H54 (cell line): ENCODE data around the gene ZNF277.

Experiments used
- DNase-seq: peaks from one replicate; pipeline ENCODE4 v3.0.0; 2011; ENCODE audit warnings: low spot score, mixed read lengths; ENCODE audit not compliant: insufficient read length
- FAIRE-seq: peaks from 3 replicates; lab custom pipeline; 2011; peaks lifted over from hg19 to GRCh38; lab: Jason Lieb, UNC
- POLR2A ChIP-seq: IDR thresholded peaks from 2 replicates; pipeline ENCODE4 v1.6.1; 2011; ENCODE audit warnings: low read depth, mild to moderate bottlenecking, low read length

Gene ZNF277

GRCh38 chr7:112174192-112174591 is 32.3 kb upstream of the ZNF277 start:
- FAIRE-seq: no peak
- DNase-seq: no peak
- no peak for TF ChIP-seq POLR2A

- no peak for FAIRE-seq
- DNase-seq: no peak
- TF ChIP-seq POLR2A: no peak
These were observed 30.3 kb upstream of the ZNF277 start for GRCh38 chr7:112176241-112176640.

GRCh38 chr7:112176693-112177415 is 29.6 kb upstream of the ZNF277 start:
- no peak for FAIRE-seq
- DNase-seq: no peak
- TF ChIP-seq POLR2A: no peak

GRCh38 chr7:112180223-112180622 is 26.3 kb upstream of the ZNF277 start:
- DNase-seq (no peak), FAIRE-seq (no peak)
- no peak for TF ChIP-seq POLR2A

DNA sequence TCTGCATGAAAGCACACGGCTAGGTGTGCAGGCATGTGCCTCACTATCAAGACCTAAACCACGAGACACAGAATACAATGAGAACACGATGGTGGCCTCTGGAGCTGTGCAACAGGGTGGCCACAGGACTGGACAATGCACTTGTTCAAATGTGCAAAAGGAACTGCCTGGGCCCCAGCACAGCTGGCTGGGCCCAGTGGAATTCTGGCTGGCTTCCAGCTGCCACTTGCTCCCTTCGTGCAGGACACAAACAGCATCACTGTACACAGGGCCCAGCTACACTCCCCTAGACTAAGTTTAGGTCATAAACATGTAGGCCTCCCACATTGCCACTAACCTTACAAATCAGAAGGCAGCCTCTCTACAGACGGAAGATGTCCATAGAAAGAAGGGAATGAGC is 23.7 kb upstream of the ZNF277 start:
- DNase-seq: no peak
- no peak for TF ChIP-seq POLR2A
- no peak for FAIRE-seq

DNA sequence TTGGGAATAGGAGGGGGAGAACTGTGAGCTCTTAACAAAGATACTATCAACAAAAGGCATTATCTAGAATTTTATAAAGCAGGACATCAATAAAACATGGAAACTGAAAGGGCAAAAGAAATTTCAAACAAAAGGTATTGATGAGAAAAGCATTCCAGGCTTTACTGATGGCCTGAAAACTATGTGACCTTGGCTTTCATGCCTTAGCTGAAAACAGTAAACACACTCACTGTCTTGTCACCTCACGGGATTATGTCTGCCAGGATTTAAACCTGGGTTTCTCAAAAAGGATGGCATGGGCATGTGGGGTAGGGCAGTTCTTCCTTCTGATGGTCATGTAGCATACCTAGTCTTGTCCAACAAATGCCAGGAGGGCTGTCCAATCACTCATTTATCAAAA is 23.2 kb upstream of the ZNF277 start:
- TF ChIP-seq POLR2A: no peak
- DNase-seq: no peak
- no peak for FAIRE-seq

- DNase-seq (no peak), FAIRE-seq (no peak)
- TF ChIP-seq POLR2A: no peak
These were observed 22.0 kb upstream of the ZNF277 start for GRCh38 chr7:112184455-112184854.

- no peak for FAIRE-seq
- DNase-seq: no peak
- no peak for TF ChIP-seq POLR2A
These were observed 21.3 kb upstream of the ZNF277 start for GRCh38 chr7:112185005-112185834.

DNA sequence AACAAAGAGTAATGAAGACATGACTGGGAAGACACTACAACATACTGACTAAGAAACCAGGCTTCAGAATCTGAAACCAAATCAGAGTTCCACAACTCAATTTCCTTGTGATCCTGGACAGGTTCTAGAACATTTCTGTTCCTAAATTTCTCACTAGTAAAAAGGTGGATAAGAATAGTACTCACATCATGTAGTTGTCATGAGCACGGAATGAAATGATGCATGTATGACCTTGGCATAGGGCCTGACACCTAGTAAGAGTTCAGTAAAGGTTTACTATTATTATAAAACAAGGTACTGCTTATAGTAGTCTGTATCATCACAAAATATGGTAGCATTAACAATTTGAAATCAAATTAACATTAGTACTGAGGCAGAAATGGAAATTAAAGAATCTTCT is 20.2 kb upstream of the ZNF277 start:
- no peak for TF ChIP-seq POLR2A

GRCh38 chr7:112188257-112188656 is 18.2 kb upstream of the ZNF277 start:
- DNase-seq (no peak), FAIRE-seq (no peak)
- TF ChIP-seq POLR2A: no peak

More for the DNA sequence above, 20.2 kb upstream of the ZNF277 start:
- no peak for FAIRE-seq
- DNase-seq: no peak

DNA sequence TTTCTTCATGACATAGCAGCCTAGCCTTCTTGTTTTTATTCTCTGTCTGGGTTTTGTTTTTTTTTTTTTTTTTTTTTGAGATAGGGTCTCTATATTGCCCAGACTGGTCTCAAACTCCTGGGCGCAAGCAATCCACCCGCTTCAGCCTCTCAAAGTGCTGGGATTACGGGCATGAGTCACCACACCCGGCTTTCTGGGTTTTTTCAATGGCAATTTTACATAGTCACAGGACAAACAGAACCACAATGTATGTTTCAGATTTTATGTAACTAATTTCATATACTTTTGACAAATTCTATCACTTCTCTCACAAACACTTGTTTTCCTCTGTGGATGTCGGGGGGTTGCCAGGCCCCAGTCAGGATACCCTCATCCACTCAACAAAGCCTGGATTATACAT is 16.8 kb upstream of the ZNF277 start:
- DNase-seq: no peak
- no peak for FAIRE-seq
- no peak for TF ChIP-seq POLR2A

GRCh38 chr7:112190120-112190519 is 16.4 kb upstream of the ZNF277 start:
- no peak for DNase-seq
- TF ChIP-seq POLR2A: no peak
- FAIRE-seq: no peak

DNA sequence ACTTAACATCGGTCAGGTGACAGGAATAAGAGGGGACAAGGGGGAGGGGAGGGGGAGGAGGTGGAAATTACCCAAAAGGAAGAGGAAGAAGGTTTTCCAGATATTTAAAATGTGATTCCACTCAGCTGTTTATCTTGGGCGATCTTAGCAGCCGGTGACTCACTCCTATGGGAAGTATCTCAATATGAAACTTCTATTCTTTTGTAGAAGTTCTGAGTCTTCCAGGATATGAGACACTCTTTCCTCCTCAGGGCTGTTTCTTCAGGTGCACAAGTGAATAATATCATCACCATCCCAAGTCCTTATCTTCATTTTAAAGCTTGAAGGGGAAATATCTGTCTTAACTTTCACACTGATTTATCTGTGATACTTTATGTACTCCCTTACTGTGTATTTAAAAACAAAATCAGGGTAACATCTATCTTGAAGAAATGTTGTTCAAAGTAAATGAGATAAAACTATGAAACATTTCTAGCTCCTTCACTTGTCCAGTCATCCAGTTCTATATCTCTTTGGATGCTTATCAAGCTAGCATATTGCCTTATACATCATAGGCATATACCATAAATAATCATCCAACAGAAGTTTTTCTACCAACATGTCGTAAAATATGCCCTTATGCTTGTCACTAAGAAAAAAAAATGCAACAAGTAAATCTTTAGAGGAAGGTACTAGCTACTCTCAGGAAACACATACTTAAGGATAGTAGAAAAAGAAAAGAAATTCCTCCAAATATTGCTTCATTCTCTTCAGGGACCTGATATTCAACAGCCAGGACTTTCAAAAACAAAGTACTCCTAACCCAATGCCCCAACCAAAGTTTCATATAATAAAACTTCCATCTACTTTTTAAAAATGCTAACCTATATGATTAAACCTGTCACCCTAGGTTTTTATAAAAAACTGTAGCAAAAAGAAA is 14.0 kb upstream of the ZNF277 start:
- peak; percentile 28 for DNase-seq
- FAIRE-seq: peak; percentile 83
- TF ChIP-seq POLR2A: no peak

DNA sequence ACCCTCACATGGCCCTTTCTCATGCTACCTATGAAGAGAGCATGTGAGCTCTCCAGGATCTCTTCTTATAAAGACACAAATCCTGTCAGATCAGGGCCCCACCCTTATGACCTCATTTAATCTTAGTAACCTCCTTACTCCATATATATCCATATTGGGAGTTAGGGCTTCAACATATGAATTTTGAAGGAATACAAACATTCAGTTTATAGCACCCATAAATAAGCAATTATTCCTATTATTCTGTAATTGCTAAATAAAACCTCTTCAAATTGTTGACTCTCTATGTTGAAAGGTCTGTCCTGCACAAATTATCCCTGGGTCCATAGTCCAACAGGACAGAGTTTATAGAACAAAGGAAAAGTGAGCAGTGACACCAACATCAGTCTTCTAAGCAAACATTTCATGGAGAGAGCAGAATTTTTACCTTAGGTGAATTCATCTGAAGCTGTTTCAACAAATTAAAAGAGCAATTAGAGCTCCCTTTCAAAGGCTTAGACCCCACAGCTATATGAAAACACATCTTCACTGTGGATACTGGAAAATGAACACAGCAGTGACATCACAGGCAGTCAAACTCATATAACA is 12.5 kb upstream of the ZNF277 start:
- TF ChIP-seq POLR2A: no peak
- DNase-seq: no peak
- FAIRE-seq: no peak
